ENCODE data around the gene KCNH8.

The KCNH8 gene

DNA sequence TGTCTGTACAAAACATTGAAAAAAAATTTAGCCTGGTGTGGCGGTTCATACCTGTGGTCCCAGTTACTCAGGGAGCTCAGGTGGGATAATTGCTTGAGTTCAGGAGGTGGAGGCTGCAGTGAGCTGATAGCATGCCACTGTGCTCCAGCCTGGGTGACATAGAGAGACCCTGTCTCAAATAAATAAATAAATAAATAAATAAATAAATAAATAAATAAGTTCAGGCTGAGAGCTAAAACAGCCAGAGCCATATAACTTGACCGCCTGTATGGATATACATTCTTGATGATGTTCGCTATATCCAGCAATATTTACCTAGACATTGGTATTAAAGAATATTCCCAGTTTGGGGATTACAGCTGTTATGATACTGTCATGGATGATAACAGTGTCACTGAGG, 146.9 kb downstream of the KCNH8 start:
- DNase-seq (ENCODE audit: extremely low spot score): no peak
- CTCF ChIA-PET: no interaction called here
- POLR2A ChIA-PET: no interaction called here
- TF ChIP-seq L3MBTL2 (conservative IDR thresholded peaks at IDR 0.05) (no peak), CTBP1 (IDR thresholded peaks at IDR 0.05; ENCODE audit: borderline replicate concordance) (no peak), ELF4 (IDR thresholded peaks at IDR 0.05) (no peak), FOXM1 (IDR thresholded peaks at IDR 0.05; ENCODE audit: borderline replicate concordance) (no peak)

DNA sequence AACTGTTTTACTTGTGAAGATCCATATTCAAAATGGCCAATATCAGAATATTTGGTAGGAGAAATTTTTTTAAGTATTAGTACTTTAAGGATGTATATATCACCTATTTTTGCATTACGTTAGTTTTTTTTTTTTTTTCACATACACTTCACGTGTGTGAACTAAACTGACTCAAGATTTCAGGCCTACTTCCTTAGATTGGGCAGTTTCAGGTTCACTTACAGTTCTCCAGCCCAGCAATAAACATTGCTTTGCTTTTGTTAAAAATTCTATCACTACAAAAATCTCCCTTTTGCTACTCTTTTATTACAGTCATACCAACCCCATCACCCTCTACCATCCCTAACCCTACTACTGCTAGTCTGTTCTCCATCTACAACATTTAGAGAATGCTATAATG, 183.6 kb downstream of the KCNH8 start:
- ChIA-PET POLR2A (no interaction called here), CTCF (no interaction called here)
- no peak for DNase-seq (ENCODE audit: extremely low spot score)
- TF ChIP-seq, protein P1, sequence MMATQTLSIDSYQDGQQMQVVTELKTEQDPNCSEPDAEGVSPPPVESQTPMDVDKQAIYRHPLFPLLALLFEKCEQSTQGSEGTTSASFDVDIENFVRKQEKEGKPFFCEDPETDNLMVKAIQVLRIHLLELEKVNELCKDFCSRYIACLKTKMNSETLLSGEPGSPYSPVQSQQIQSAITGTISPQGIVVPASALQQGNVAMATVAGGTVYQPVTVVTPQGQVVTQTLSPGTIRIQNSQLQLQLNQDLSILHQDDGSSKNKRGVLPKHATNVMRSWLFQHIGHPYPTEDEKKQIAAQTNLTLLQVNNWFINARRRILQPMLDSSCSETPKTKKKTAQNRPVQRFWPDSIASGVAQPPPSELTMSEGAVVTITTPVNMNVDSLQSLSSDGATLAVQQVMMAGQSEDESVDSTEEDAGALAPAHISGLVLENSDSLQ (IDR thresholded peaks at IDR 0.05): no peak
- no peak for TF ChIP-seq LEF1 (IDR thresholded peaks at IDR 0.05; ENCODE audit: borderline replicate concordance)
- TF ChIP-seq FOXM1 (IDR thresholded peaks at IDR 0.05; ENCODE audit: borderline replicate concordance): no peak
- TF ChIP-seq CTBP1 (IDR thresholded peaks at IDR 0.05; ENCODE audit: borderline replicate concordance): no peak
- TF ChIP-seq SP1 (IDR thresholded peaks at IDR 0.05): no peak
- TF ChIP-seq L3MBTL2 (conservative IDR thresholded peaks at IDR 0.05): no peak
- no peak for TF ChIP-seq FOXK2 (IDR thresholded peaks at IDR 0.05)
- no peak for TF ChIP-seq BHLHE40 (IDR thresholded peaks at IDR 0.05; ENCODE audit: borderline replicate concordance)
- no peak for TF ChIP-seq NFRKB (IDR thresholded peaks at IDR 0.05)
- no peak for TF ChIP-seq ZNF384 (IDR thresholded peaks at IDR 0.05)
- TF ChIP-seq ELF4 (IDR thresholded peaks at IDR 0.05): no peak
- TF ChIP-seq SUZ12 (IDR thresholded peaks at IDR 0.05): no peak
- TF ChIP-seq HDGF (IDR thresholded peaks at IDR 0.05; ENCODE audit: borderline replicate concordance): no peak
- no peak for TF ChIP-seq FOXA1 (IDR thresholded peaks at IDR 0.05)

DNA sequence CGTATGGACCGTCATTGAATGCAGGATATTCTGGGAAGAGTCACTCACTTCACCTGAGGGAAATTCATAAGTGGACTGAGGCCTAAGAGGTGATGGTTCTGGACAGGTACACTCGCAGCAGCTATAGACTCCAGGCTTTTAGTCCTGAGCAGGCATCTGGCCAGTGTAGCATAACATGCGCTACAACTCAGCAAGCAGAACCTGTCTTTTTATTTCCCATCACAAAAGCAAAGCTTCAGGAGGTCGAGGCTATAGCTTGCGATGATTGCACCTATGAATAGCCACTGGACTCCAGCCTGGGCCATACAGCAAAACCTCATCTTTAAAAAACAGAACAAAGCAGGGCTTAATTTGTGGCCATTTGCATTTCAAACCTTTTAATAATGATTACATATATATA, 185.8 kb downstream of the KCNH8 start:
- TF ChIP-seq NFRKB (IDR thresholded peaks at IDR 0.05) (no peak), ZNF384 (IDR thresholded peaks at IDR 0.05) (no peak), ELF4 (IDR thresholded peaks at IDR 0.05) (no peak), CTBP1 (IDR thresholded peaks at IDR 0.05; ENCODE audit: borderline replicate concordance) (no peak), BHLHE40 (IDR thresholded peaks at IDR 0.05; ENCODE audit: borderline replicate concordance) (no peak), SUZ12 (IDR thresholded peaks at IDR 0.05) (no peak), SP1 (IDR thresholded peaks at IDR 0.05) (no peak), HDGF (IDR thresholded peaks at IDR 0.05; ENCODE audit: borderline replicate concordance) (no peak), FOXM1 (IDR thresholded peaks at IDR 0.05; ENCODE audit: borderline replicate concordance) (no peak), FOXA1 (IDR thresholded peaks at IDR 0.05) (no peak), TARDBP (IDR thresholded peaks at IDR 0.05) (no peak), LEF1 (IDR thresholded peaks at IDR 0.05; ENCODE audit: borderline replicate concordance) (no peak)
- TF ChIP-seq, protein P1 (IDR thresholded peaks at IDR 0.05): no peak
- DNase-seq (ENCODE audit: extremely low spot score): no peak
- ChIA-PET CTCF (no interaction called here), POLR2A (no interaction called here)

DNA sequence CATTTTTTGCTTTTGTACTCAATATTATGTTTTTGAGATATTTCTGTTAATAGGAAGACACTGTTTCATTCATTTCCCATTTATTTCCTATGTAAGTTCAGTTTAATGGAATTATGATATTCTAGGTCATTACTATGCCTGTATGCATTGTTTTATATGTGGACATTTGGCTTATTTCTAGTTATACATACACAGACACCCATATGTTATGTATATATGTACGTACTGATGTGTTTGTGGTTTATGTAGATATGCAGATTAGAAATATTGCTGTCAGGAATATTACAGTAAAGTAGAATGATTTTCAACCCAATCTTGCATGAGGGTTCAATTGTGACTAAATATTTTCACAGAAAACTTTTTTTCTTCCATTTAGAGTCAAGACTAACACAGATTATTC, 190.5 kb downstream of the KCNH8 start:
- ChIA-PET CTCF (no interaction called here), POLR2A (no interaction called here)
- TF ChIP-seq SP1 (IDR thresholded peaks at IDR 0.05) (no peak), TARDBP (IDR thresholded peaks at IDR 0.05) (no peak), CTBP1 (IDR thresholded peaks at IDR 0.05; ENCODE audit: borderline replicate concordance) (no peak), ZNF384 (IDR thresholded peaks at IDR 0.05) (no peak), FOXA1 (IDR thresholded peaks at IDR 0.05) (no peak), BHLHE40 (IDR thresholded peaks at IDR 0.05; ENCODE audit: borderline replicate concordance) (no peak), SUZ12 (IDR thresholded peaks at IDR 0.05) (no peak), LEF1 (IDR thresholded peaks at IDR 0.05; ENCODE audit: borderline replicate concordance) (no peak), HDGF (IDR thresholded peaks at IDR 0.05; ENCODE audit: borderline replicate concordance) (no peak), FOXK2 (IDR thresholded peaks at IDR 0.05) (no peak), FOXM1 (IDR thresholded peaks at IDR 0.05; ENCODE audit: borderline replicate concordance) (no peak), L3MBTL2 (conservative IDR thresholded peaks at IDR 0.05) (no peak), NFRKB (IDR thresholded peaks at IDR 0.05) (no peak), ARNT (IDR thresholded peaks at IDR 0.05) (no peak), ELF4 (IDR thresholded peaks at IDR 0.05) (no peak)
- TF ChIP-seq, protein P1 (IDR thresholded peaks at IDR 0.05): no peak
- DNase-seq (ENCODE audit: extremely low spot score): no peak

DNA sequence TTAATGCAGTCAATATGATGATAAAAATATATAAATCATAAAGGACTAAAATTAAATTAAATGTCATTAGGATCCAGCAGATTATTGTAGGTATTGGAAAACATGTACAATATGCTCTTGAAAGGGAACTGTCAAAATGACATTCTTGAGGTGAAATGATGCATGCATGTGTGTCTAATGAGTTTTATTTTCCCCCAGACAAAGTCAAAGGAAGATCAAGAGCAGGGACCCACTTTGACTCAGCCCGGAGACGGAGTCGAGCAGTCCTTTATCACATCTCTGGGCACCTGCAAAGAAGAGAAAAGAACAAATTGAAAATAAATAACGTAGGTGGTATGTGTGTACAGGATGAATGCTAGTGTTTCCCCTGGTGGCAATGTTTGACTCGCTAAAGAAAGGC, 194.1 kb downstream of the KCNH8 start:
- POLR2A ChIA-PET: no interaction called here
- no peak for DNase-seq (ENCODE audit: extremely low spot score)
- CTCF ChIA-PET: no interaction called here
- TF ChIP-seq, protein P1 (IDR thresholded peaks at IDR 0.05): no peak
- no peak for TF ChIP-seq BHLHE40 (IDR thresholded peaks at IDR 0.05; ENCODE audit: borderline replicate concordance)
- no peak for TF ChIP-seq L3MBTL2 (conservative IDR thresholded peaks at IDR 0.05)
- no peak for TF ChIP-seq SP1 (IDR thresholded peaks at IDR 0.05)
- TF ChIP-seq FOXK2 (IDR thresholded peaks at IDR 0.05): no peak
- TF ChIP-seq HDGF (IDR thresholded peaks at IDR 0.05; ENCODE audit: borderline replicate concordance): no peak
- TF ChIP-seq ARNT (IDR thresholded peaks at IDR 0.05): no peak
- TF ChIP-seq ELF4 (IDR thresholded peaks at IDR 0.05): no peak
- TF ChIP-seq FOXA1 (IDR thresholded peaks at IDR 0.05): no peak
- no peak for TF ChIP-seq NFRKB (IDR thresholded peaks at IDR 0.05)
- no peak for TF ChIP-seq ZNF384 (IDR thresholded peaks at IDR 0.05)
- no peak for TF ChIP-seq SUZ12 (IDR thresholded peaks at IDR 0.05)
- no peak for TF ChIP-seq FOXM1 (IDR thresholded peaks at IDR 0.05; ENCODE audit: borderline replicate concordance)
- no peak for TF ChIP-seq CTBP1 (IDR thresholded peaks at IDR 0.05; ENCODE audit: borderline replicate concordance)
- TF ChIP-seq TARDBP (IDR thresholded peaks at IDR 0.05): no peak
- TF ChIP-seq LEF1 (IDR thresholded peaks at IDR 0.05; ENCODE audit: borderline replicate concordance): no peak

DNA sequence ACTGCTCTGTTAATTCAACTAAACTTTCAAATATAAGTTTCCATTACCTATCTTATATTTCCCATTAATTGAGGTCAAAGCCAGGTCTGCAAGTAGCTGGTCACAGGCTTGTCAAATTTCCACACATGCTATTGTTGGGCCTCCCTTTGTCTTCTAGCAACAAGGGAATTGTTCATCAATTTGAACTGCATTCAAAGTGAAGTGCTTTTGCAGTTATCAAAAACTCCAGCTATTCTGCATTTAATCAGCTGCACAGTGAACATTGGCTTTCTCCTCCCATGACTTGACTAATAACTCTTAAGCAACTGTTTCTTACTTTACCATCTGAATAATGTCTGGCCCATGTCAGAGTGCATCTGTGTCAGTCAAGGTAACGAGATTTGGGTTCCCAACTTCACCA, 198.4 kb downstream of the KCNH8 start:
- no peak for TF ChIP-seq ELF4 (IDR thresholded peaks at IDR 0.05)
- TF ChIP-seq SP1 (IDR thresholded peaks at IDR 0.05): no peak
- TF ChIP-seq ARNT (IDR thresholded peaks at IDR 0.05): no peak
- no peak for TF ChIP-seq FOXA1 (IDR thresholded peaks at IDR 0.05)
- no peak for TF ChIP-seq FOXK2 (IDR thresholded peaks at IDR 0.05)
- TF ChIP-seq, protein P1 (IDR thresholded peaks at IDR 0.05): no peak
- TF ChIP-seq ZNF384 (IDR thresholded peaks at IDR 0.05): no peak
- TF ChIP-seq TARDBP (IDR thresholded peaks at IDR 0.05): no peak
- no peak for TF ChIP-seq BHLHE40 (IDR thresholded peaks at IDR 0.05; ENCODE audit: borderline replicate concordance)
- TF ChIP-seq HDGF (IDR thresholded peaks at IDR 0.05; ENCODE audit: borderline replicate concordance): no peak
- TF ChIP-seq SUZ12 (IDR thresholded peaks at IDR 0.05): no peak
- TF ChIP-seq L3MBTL2 (conservative IDR thresholded peaks at IDR 0.05): no peak
- TF ChIP-seq LEF1 (IDR thresholded peaks at IDR 0.05; ENCODE audit: borderline replicate concordance): no peak
- no peak for TF ChIP-seq CTBP1 (IDR thresholded peaks at IDR 0.05; ENCODE audit: borderline replicate concordance)
- no peak for TF ChIP-seq FOXM1 (IDR thresholded peaks at IDR 0.05; ENCODE audit: borderline replicate concordance)
- no peak for TF ChIP-seq NFRKB (IDR thresholded peaks at IDR 0.05)
- POLR2A ChIA-PET: no interaction called here
- CTCF ChIA-PET: no interaction called here
- DNase-seq (ENCODE audit: extremely low spot score): no peak
